Measurements from ENCODE around the gene XRCC5.

DNA sequence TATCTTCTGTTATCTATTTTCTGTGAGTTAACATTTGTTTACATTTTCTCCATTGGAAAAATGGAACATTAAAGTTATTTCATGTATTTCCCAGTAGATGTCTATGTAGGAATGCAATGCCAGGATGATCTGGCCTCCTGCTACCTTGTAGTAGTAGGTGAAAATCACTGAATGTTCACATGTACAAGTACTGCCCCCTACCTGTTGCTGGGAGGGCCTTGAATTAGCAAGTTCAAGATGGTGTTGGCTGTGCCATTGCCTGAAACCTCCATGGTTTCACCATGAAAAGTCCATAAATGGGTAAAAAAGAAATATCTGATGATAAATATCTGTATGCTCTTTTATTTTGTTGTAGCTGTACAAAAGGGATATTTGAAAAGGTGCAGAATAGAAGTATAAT lies 30.7 kb downstream of the XRCC5 start:
- TF ChIP-seq, protein P1, sequence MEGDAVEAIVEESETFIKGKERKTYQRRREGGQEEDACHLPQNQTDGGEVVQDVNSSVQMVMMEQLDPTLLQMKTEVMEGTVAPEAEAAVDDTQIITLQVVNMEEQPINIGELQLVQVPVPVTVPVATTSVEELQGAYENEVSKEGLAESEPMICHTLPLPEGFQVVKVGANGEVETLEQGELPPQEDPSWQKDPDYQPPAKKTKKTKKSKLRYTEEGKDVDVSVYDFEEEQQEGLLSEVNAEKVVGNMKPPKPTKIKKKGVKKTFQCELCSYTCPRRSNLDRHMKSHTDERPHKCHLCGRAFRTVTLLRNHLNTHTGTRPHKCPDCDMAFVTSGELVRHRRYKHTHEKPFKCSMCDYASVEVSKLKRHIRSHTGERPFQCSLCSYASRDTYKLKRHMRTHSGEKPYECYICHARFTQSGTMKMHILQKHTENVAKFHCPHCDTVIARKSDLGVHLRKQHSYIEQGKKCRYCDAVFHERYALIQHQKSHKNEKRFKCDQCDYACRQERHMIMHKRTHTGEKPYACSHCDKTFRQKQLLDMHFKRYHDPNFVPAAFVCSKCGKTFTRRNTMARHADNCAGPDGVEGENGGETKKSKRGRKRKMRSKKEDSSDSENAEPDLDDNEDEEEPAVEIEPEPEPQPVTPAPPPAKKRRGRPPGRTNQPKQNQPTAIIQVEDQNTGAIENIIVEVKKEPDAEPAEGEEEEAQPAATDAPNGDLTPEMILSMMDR (IDR thresholded peaks at IDR 0.05) = no peak
- no peak for TF ChIP-seq POLR2A (IDR thresholded peaks at IDR 0.05)

Data from testis (tissue), 2 donors.